Stimulated activated CD8-positive, alpha-beta memory T cell treated with anti-CD3 and anti-CD28 coated beads, Interleukin-4, amount 100 ng/mL, for 24 hours (primary cell): ENCODE results near the gene RIMS3.
"Not testable (repeated sequence)": the region's sequence is repeated elsewhere in the genome, so short reads cannot be mapped to it uniquely, and the experiment has no call there.

Experiments used
- DNase-seq: peaks from one replicate; pipeline ENCODE4 v3.0.0-alpha.2; 2020; ENCODE audit warnings: low read depth

The RIMS3 gene

DNA sequence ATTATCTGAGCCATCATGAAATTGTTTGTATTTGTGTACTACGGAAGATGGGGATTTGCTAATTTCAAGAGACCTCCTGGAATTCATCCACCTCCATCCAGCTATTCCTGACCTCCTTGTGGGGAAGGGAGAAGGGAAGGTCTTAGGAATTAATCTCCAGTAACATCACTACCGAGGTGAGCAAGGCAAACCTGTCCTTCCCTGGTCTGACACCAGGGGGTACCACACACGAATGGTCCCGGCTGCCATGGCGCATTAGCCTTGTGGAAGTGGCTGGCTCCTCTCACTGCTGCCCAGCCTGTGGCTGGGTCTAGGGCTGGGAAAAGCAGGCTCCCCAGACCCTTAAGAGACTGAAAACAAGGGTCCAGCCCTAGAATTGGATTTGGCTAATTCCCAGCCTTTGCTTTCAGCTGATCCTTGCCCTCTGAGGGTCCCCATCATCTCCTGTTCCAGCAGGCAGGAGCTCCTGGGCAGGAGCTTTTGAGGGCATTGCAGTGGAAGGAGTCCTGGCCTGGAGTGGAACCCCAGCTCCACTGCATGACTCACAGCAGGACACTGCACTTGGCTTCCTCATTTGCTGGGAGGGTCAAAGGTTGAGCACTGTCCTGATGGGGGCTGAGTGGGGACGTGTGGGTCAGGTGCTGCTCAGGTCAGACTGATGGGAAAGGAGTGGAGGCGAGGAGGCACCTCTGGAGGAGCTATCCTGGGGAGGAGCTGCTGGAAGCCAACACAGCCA lies 34.8 kb downstream of the RIMS3 start:
- DNase-seq = no peak

GRCh38 chr1:40629546-40629945 lies 35.9 kb downstream of the RIMS3 start:
- not testable (repeated sequence) for DNase-seq

GRCh38 chr1:40628903-40629292 lies 36.6 kb downstream of the RIMS3 start:
- DNase-seq = no peak

- no peak for DNase-seq
Measured at GRCh38 chr1:40627987-40628902, 37.2 kb downstream of the RIMS3 start.

GRCh38 chr1:40626383-40626770 lies 39.1 kb downstream of the RIMS3 start:
- no peak for DNase-seq

GRCh38 chr1:40625476-40626382 lies 39.8 kb downstream of the RIMS3 start:
- DNase-seq = no peak

DNA sequence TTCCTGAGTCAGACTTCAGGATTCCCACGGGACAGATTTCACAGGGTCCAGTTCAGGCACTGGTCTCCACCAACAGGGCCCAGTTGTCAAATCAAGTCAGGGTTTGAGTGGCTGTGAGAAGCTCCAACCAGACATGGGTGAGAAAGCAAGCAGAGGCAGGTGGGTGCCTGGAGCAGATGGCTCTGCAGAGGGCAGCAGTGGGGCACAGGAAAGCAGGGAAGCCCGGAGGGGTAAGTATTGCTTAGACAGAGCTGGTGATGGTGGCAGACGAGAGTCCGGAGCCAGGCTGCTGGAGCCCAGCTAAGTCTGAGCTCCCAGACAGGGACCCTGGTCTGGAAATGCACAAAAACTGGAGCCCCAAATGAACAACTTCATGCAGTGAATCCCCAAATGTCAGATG lies 40.4 kb downstream of the RIMS3 start:
- no peak for DNase-seq

DNA sequence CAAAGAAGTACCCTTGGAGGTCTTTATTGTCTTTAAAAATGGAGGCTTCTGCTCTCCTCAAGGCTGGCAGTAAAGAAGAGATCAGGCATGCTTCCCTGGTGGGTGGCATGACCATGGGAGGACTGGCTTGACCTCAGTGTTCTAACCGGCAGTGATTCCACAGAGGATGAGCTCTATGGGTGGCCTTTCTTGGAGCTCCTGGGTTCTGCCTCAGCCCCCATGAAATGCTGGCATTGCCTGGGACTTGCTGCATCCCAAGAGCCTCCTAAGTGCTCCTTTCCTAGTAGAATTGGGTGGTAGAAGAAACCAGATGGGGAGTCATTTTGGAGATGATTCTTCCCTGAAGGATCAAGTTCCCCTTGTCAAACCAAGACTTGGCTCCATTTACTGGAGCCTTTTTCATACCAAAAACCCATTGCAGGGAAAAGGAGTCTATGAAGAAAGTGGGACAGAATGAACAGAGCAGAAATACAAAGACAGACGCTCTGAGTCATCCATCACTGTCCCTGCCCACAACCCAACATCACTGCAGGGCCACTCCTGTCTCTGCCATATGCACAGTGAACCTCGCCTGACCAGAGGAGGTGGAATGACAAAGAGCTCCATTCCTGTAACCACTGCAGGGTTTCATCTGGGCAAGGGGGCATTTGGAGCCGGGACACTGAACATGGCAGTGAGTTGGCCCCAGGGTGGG lies 42.4 kb downstream of the RIMS3 start:
- no peak for DNase-seq

DNA sequence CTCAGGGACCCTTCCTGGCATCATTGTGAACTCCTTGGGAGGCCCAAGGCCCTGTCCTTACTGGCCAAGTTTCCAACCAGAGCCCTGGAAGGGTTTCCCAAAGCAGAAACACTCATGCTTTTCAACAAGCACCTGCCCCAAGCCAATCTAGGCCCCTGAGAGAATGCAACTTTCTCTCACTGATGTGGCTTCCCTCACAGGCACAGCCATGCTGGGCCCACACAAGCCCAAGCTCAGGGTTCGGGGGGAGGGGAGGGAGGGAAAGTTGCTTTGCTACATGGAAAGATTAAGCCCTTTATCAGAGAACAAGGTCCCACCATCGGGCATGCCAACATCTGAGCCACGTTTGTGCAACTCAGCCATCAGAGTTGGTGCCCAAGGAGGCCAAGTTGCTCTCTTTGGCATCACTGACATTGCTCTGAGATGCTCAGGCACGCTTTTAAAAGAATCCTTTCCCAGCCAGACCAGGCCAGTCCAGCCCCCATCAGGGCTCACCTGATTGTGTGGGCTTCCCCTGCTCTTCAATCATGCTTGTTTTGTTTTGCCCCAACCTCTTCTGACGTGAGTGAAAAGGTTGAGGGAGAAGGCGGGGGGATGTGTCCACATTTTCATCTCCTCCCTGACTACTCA lies 43.5 kb downstream of the RIMS3 start:
- no peak for DNase-seq

GRCh38 chr1:40620586-40621210 lies 44.8 kb downstream of the RIMS3 start:
- no peak for DNase-seq

DNA sequence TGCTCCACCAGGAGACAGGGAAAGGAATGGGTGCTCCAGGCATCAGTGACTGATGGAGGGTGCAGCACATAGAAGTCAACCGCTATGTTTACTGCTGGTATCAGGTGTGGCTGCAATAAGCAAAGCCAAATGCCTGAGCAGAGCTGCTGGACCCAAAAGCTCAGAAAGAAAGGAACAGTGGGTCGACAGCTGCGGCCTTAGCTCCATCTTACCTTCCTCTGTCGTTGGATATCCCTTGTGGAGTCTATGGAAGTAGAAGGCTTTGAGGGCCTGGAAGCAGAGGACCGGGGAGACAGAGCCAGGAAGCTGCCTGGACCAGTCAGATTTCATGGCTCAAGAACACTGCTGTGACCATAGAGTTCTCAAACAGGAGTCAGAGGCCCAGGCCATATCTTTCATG lies 45.3 kb downstream of the RIMS3 start:
- no peak for DNase-seq

DNA sequence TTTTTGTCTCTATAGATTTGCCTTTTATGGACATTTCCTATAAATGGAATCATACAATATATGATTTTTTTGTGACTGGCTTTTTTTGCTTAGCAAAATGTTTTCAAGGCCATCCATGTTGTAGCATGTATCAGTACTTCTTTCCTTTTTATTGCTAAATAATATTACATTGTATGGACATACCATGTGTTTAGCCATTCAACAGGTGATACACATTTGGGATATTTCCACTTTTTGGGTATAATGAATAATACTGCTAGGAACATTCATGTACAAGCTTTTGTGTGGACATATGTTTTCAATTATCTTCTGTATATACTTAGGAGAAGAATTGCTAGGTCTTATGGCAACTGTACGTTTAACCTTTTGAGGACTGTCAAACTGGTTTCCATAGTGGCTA lies 47.4 kb downstream of the RIMS3 start:
- DNase-seq = no peak

DNA sequence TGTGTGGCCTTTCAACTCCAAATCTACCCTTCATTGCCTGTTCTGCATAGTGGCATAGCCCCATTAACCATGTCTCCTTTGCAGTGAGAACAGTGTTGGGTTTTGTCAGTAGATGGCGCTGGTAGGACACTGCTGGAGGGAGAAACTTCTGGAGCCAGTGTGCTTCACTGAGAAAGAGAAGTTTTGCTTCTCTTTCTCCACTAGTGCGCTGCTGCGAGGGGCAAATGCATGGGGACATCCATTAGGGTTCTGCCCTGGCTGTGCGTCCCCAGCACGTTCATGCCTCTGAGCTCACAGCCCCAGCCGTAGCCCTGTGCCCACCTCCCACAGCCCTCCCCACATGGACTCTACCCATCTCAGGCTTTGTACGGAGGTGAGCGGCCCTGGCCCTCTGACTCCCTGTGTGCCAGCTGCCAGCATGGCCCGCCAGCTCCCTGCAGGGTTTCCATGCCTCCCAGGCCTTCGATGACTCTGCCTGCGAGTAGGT lies 53.1 kb downstream of the RIMS3 start:
- peak; percentile 50 for DNase-seq

GRCh38 chr1:40610156-40610555 lies 55.3 kb downstream of the RIMS3 start:
- no peak for DNase-seq

GRCh38 chr1:40607921-40608320 lies 57.6 kb downstream of the RIMS3 start:
- no peak for DNase-seq

DNA sequence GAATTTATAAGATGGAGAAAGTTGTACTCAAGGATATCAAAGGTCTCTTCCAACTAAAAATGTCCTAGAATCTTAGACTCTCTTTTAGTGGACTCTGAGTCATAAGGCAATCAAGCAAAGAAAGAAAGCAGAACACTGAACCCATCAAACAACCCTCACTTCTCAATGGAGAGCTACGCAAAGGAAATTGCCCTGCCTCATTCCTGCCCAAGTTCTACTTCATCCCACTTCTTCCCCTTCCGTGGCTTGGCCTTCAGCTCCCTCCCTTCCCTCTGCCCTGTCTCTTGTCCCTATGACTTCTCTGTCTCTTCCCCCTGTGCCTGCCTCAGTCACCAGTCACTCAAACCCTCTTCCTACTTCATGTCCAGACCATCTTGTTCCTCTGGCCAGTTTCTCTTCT lies 58.5 kb downstream of the RIMS3 start:
- no peak for DNase-seq

- no peak for DNase-seq
Measured at GRCh38 chr1:40606194-40606593, 59.3 kb downstream of the RIMS3 start.

GRCh38 chr1:40599926-40600325 lies 65.6 kb downstream of the RIMS3 start:
- DNase-seq = no peak

GRCh38 chr1:40595623-40596022 lies 69.9 kb downstream of the RIMS3 start:
- no peak for DNase-seq

DNA sequence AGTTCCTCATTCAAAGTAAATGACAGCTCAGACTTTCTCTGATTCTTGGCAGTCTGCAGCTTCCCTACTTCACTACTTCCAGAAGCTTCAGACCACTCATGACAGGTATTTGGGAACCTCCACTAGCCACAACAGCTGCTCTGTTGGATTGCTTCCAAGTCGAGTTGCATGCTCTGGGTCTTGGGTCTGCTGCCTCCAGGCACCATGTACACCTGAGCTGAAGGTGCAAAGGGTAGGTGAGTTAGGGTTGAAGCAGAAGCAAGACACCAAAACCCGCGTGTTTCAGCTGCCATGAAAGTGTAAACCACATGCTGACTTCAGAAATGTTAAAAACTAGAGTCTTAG lies 71.3 kb downstream of the RIMS3 start:
- no peak for DNase-seq
